ENCODE results near the gene ZBTB43. TPM values are rescaled to one million over a fixed set of nuclear protein-coding genes. Genes with fewer than 3 reads are reported as not detected.
A peak's percentile ranks its signal among the peaks of the same experiment; 100 is the strongest.
"Not testable (repeated sequence)": the region's sequence is repeated elsewhere in the genome, so short reads cannot be mapped to it uniquely, and the experiment has no call there.

ZBTB43 gene, protein sequence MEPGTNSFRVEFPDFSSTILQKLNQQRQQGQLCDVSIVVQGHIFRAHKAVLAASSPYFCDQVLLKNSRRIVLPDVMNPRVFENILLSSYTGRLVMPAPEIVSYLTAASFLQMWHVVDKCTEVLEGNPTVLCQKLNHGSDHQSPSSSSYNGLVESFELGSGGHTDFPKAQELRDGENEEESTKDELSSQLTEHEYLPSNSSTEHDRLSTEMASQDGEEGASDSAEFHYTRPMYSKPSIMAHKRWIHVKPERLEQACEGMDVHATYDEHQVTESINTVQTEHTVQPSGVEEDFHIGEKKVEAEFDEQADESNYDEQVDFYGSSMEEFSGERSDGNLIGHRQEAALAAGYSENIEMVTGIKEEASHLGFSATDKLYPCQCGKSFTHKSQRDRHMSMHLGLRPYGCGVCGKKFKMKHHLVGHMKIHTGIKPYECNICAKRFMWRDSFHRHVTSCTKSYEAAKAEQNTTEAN
- polyA plus RNA-seq (ENCODE audit: insufficient read length in 3 of 3) = 10 to 100 TPM; 14.8 to 18.1 (median 15.7) TPM
- long read RNA-seq, donor 1, full-length matches to known transcripts = 11 of 11 reads
- long read RNA-seq, donor 1, partial matches to known transcripts = 0 of 11 reads
- long read RNA-seq, donor 1, other reads (novel, unspliced or antisense) = 0 of 11 reads
- long read RNA-seq, donor 2, full-length matches to known transcripts = 10 of 17 reads
- long read RNA-seq, donor 2, partial matches to known transcripts = 7 of 17 reads
- long read RNA-seq, donor 2, other reads (novel, unspliced or antisense) = 0 of 17 reads
- long read RNA-seq, donor 3, full-length matches to known transcripts = 7 of 7 reads
- long read RNA-seq, donor 3, partial matches to known transcripts = 0 of 7 reads
- long read RNA-seq, donor 3, other reads (novel, unspliced or antisense) = 0 of 7 reads
- long read RNA-seq, donor 4, full-length matches to known transcripts = 8 of 8 reads
- long read RNA-seq, donor 4, partial matches to known transcripts = 0 of 8 reads
- long read RNA-seq, donor 4, other reads (novel, unspliced or antisense) = 0 of 8 reads
- long read RNA-seq, donor 5 = 0 reads
- long read RNA-seq, donor 6, full-length matches to known transcripts = 18 of 18 reads
- long read RNA-seq, donor 6, partial matches to known transcripts = 0 of 18 reads
- long read RNA-seq, donor 6, other reads (novel, unspliced or antisense) = 0 of 18 reads
- long read RNA-seq, donor 7, full-length matches to known transcripts = 13 of 13 reads
- long read RNA-seq, donor 7, partial matches to known transcripts = 0 of 13 reads
- long read RNA-seq, donor 7, other reads (novel, unspliced or antisense) = 0 of 13 reads
- long read RNA-seq, donor 8, full-length matches to known transcripts = 24 of 24 reads
- long read RNA-seq, donor 8, partial matches to known transcripts = 0 of 24 reads
- long read RNA-seq, donor 8, other reads (novel, unspliced or antisense) = 0 of 24 reads
- long read RNA-seq, donor 9, full-length matches to known transcripts = 12 of 12 reads
- long read RNA-seq, donor 9, partial matches to known transcripts = 0 of 12 reads
- long read RNA-seq, donor 9, other reads (novel, unspliced or antisense) = 0 of 12 reads
- long read RNA-seq, donor 10, full-length matches to known transcripts = 15 of 15 reads
- long read RNA-seq, donor 10, partial matches to known transcripts = 0 of 15 reads
- long read RNA-seq, donor 10, other reads (novel, unspliced or antisense) = 0 of 15 reads
- long read RNA-seq, donor 11, full-length matches to known transcripts = 7 of 7 reads
- long read RNA-seq, donor 11, partial matches to known transcripts = 0 of 7 reads
- long read RNA-seq, donor 11, other reads (novel, unspliced or antisense) = 0 of 7 reads
- long read RNA-seq, donor 12, full-length matches to known transcripts = 10 of 10 reads
- long read RNA-seq, donor 12, partial matches to known transcripts = 0 of 10 reads
- long read RNA-seq, donor 12, other reads (novel, unspliced or antisense) = 0 of 10 reads
- long read RNA-seq, donor 13 = 0 reads
- long read RNA-seq, donor 14, full-length matches to known transcripts = 13 of 13 reads
- long read RNA-seq, donor 14, partial matches to known transcripts = 0 of 13 reads
- long read RNA-seq, donor 14, other reads (novel, unspliced or antisense) = 0 of 13 reads
- long read RNA-seq, donor 15, full-length matches to known transcripts = 3 of 3 reads
- long read RNA-seq, donor 15, partial matches to known transcripts = 0 of 3 reads
- long read RNA-seq, donor 15, other reads (novel, unspliced or antisense) = 0 of 3 reads
- long read RNA-seq, donor 16, full-length matches to known transcripts = 31 of 31 reads
- long read RNA-seq, donor 16, partial matches to known transcripts = 0 of 31 reads
- long read RNA-seq, donor 16, other reads (novel, unspliced or antisense) = 0 of 31 reads

GRCh38 chr9:126804696-126805553, at the start of gene ZBTB43:
TSS of gene ZBTB43 (plus strand) at chr9:126805040. CDS start at chr9:126832510, 27,470 bp downstream.
- DNase-seq (ENCODE audit: extremely low read depth in 1 of 11, low read depth in 9 of 11, low spot score in 4 of 11) = peak; percentile 84 to 97 (median 94)

- DNase-seq (ENCODE audit: extremely low read depth in 1 of 11, low read depth in 9 of 11, low spot score in 4 of 11) = no peak
These were observed 49.4 kb upstream of the ZBTB43 start for GRCh38 chr9:126755317-126755875.

DNA sequence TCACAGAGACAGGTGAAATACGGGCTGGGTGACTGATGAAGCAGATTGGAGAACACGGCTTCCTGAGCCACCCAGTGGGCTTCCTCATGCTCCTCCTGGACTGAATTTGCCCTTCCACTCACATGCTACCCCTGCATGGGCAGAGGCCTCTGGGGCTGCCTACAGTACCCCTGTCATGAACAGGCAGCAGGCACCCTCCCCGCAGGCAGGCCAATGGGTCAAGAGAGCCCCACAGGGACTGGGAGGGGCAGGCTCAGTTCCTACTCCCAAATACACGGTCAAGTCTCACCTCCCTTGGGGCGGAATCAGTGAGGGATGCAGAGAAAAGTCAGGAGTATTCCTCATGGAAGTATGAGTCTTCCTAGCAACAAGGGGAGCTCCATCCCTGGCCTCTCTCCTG, 48.6 kb upstream of the ZBTB43 start:
- DNase-seq (ENCODE audit: extremely low read depth in 1 of 11, low read depth in 9 of 11, low spot score in 4 of 11) = no peak

DNA sequence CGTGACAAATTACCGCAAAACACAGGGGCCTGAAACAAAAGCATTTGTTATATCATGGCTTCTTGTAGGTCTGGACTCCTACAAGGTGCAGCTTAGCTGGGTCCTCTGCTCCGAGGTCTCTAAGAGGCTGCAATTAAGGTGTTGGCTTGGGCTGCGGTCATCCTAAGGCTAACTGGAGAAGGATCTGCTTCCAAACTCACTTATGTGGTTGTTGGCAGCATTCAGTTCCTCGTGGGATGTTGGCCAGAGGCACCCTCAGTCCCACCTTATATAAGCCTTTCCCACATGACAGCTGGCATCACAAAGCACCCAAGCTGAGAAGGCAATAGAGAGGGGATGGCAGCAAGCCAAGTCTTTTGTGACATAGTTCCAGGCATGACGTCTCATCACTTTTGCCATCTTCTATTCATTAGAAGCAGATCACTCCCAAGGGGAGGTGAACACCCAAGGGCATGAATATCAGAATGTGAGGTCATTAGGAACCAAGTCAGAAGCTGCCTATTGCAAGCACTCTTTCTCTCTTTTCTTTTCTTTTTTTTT, 47.9 kb upstream of the ZBTB43 start:
- DNase-seq (ENCODE audit: extremely low read depth in 1 of 11, low read depth in 9 of 11, low spot score in 4 of 11) = no peak

GRCh38 chr9:126758916-126759585, 45.8 kb upstream of the ZBTB43 start:
- no peak for DNase-seq (ENCODE audit: extremely low read depth in 1 of 11, low read depth in 9 of 11, low spot score in 4 of 11)

DNA sequence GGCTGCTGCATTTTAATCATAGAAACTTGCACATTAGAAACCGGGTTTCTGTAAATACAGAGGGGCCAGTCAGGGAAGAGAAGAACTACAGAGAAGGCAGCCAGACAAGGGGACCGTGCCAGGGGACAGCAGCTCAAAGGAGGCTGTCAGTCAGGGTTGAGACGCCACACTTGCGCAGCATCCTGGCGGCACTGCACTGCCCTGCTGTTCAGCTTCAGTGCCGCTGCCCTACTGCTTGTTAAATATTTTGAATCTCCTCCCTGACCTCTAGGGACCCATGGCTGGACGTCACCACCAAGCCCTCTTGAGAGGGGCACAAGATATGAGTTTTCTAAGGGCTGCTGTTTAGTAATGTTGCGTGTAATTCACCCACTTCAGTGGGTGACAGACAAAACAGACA, 43.6 kb upstream of the ZBTB43 start:
- no peak for DNase-seq (ENCODE audit: extremely low read depth in 1 of 11, low read depth in 9 of 11, low spot score in 4 of 11)

DNA sequence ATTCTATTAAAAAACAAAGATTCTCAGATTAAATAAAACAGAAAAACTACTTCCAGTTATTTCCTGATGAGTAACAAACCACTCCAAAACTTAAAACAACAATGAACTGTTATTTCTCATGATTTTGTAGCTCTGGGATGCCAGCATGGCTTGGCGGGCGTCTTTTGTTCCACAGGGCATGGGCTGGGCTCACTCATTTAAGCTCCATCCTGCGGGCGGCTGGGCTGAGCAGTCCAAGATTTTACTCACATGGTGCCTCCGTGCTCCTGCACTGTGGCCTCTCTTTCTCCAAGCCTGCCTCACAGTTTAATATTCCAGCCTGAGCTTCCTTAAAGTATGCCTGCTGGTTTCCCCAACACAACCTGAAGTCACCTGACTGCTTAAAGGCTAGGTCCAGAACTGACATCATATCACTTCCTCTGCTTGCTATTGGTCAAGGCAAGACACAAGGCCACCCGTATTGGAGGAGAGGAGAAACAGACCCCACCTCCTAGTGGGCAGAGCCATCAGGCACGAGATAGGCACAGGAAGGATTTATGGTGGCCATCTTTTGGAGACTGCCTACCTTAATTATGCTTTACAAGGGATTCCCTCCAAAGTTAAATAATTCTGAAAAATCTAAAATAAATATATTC, 41.6 kb upstream of the ZBTB43 start:
- DNase-seq (ENCODE audit: extremely low read depth in 1 of 11, low read depth in 9 of 11, low spot score in 4 of 11) = no peak

DNA sequence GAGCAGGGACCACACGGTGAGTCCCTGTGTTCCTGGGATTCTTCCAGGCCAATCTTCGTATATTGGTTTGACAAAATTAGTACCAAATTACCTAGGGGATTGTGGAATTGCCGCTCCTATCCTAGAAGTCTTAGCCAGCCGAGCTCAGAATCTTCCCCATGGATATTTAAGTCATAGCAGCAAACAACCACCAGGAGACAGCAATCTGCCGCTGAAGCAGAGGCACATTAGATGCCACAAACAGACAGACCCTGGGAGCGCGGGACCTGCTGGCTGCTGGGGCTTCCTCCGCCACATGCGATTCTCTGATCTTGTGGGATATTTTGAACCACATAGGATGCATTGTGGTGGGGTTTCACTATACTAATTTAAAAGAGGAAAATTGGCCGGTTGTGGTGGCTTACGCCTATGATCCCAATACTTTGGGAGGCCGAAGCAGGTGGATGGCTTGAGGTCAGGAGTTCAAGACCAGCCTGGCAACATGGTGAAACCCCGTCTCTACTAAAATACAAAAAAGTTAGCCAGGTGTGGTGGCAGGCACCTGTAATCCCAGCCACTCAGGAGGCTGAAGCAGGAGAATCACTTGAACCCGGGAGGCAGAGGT, 31.7 kb upstream of the ZBTB43 start:
- no peak for DNase-seq (ENCODE audit: extremely low read depth in 1 of 11, low read depth in 9 of 11, low spot score in 4 of 11)

DNA sequence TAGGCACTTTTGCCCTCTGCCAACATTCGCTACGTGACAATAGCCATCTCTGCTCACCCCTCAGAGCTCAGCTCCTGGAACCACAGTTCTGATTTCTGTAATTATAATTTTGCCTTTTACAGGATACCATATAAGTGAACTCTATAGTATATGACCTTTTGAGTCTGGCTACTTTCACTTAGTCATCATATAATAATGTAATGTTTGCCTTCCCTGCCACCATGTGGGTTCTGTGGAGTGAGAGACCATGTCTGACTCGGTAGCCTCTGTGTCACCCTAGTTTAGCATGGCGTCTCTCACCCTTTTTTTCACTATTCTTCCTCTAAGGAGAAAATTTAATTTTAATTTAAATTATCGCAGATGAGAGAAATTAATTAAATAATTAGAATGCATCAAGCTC, 28.9 kb upstream of the ZBTB43 start:
- DNase-seq (ENCODE audit: extremely low read depth in 1 of 11, low read depth in 9 of 11, low spot score in 4 of 11) = no peak

- no peak for DNase-seq (ENCODE audit: extremely low read depth in 1 of 11, low read depth in 9 of 11, low spot score in 4 of 11)
These were observed 27.1 kb upstream of the ZBTB43 start for GRCh38 chr9:126777733-126778132.

DNA sequence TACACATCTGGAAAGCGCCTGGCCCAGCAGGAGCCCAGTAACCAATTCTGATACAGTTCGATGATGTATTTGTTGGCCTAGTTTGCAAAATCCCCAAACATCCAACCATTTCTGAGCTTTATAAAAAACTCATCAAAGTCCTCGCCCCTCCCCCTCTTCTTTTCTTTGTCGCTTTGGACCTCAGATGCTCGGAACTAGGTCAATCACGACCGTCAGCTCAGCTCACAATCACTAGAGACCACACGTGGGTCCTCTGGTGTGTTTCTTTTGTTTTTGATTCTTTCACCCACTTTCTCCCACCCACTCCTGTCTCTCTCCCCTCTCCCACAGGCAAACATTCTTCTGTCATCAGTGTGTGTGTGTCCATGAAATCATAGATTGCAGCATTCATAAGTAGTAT, 26.7 kb upstream of the ZBTB43 start:
- DNase-seq (ENCODE audit: extremely low read depth in 1 of 11, low read depth in 9 of 11, low spot score in 4 of 11) = no peak

- DNase-seq (ENCODE audit: extremely low read depth in 1 of 11, low read depth in 9 of 11, low spot score in 4 of 11) = not testable (repeated sequence)
These were observed 26.1 kb upstream of the ZBTB43 start for GRCh38 chr9:126778696-126779095.

GRCh38 chr9:126781186-126782052, 23.4 kb upstream of the ZBTB43 start:
- peak; percentile 61 to 84 (median 70) for DNase-seq (ENCODE audit: extremely low read depth in 1 of 11, low read depth in 9 of 11, low spot score in 4 of 11)
